NK-92 (cell line): ENCODE data around the gene TMPRSS6.

Experiments
- DNase-seq: peaks from one replicate; lab custom pipeline; 2025; ENCODE audit not compliant: unreplicated experiment; lab: John Stamatoyannopoulos, UW

The TMPRSS6 gene

DNA sequence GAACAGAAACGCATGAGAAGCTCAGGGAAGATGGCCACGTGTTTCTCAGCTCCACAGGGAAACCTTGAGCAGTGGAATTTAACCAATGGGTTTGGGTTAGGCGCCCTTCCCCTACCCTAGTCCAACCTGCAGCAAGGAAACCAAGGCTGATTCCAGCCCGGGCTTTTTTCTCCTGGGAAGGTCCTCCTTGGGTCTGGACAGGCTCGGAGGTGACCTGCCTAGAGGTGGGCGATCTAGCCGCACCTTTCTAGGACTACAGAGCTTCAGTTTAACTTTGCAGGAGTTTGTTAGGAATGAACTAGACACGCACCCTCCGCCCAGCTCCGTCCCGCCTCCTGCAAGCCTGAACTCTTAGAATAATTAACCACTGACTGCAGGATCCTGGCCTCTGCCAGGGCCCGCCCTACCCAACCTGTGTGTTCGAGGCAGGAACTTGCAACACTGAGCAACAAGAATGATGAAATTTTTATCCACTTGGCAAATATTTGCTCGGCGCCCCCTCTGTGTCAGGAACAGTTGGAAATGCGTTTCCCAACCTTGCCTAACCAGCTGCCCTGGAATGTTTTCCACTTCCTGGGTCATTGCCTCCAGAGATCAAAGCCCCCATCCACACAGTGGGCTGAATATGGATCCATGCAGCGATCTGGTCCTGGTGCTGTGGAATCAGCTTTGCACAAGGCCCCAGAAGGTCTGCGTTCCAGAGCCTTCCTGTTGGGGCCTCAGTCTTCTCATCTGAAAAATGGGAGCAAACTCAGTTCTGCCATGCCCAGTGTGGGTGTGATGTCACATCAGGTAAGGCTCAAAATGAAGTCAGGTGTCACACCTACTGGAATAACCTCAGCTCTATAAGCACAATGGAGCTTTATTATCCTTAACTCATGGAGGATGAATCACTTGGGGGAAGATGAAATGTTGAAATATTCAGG lies 76.7 kb downstream of the TMPRSS6 start:
- DNase-seq = no peak

DNA sequence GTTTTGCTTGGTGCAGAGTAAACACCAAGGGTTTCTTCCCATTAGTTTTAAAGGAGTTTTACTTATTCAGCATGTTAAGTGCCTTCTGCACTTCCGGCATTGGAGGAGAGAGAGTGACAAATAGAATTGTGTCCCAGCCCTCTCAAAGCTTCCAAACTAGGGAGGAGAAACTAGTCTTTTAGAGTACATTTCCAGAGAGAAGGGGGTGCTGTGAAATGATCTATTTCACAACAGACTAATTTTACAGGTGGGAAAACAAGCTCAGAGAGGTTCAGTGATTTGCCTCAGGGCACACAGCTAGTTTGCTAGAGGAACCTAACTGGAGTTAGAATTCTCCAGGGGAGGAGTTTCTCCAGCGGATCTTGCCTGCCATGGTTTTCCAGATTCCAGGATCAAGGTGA lies 77.4 kb downstream of the TMPRSS6 start:
- no peak for DNase-seq

DNA sequence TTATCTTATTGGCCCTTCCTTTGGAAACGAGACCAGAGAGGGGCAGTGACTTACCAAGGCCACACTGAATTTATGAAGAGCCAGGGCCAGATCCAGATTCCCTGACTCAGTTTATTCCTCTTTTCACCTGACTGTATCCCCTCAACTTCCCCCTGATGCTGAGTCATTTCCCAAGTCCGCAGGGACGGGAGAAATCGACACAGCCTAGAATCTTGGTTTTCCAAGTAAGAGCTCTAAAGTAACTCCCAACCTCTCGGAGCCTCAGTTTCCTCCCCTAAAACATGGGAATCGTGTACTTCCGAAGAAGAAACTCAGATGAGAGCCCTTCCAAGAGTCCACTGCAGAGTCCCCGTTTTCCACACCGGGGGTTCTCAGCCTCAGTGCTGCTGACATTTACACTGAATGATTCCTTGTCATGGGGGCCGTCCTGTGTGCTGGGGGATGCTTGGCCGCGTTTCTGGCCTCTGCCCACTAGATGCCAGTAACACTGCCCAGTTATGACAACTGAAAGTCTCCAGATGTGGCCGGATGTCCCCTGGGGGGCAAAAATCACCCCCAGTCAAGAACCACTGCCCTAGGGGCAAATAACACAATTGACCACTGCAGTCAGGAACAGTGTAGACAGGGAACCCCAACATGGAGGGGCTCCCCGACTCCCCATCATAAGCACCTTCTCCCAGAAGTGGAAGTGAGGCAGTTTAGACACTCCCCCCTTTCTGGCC lies 78.8 kb downstream of the TMPRSS6 start:
- DNase-seq = no peak

DNA sequence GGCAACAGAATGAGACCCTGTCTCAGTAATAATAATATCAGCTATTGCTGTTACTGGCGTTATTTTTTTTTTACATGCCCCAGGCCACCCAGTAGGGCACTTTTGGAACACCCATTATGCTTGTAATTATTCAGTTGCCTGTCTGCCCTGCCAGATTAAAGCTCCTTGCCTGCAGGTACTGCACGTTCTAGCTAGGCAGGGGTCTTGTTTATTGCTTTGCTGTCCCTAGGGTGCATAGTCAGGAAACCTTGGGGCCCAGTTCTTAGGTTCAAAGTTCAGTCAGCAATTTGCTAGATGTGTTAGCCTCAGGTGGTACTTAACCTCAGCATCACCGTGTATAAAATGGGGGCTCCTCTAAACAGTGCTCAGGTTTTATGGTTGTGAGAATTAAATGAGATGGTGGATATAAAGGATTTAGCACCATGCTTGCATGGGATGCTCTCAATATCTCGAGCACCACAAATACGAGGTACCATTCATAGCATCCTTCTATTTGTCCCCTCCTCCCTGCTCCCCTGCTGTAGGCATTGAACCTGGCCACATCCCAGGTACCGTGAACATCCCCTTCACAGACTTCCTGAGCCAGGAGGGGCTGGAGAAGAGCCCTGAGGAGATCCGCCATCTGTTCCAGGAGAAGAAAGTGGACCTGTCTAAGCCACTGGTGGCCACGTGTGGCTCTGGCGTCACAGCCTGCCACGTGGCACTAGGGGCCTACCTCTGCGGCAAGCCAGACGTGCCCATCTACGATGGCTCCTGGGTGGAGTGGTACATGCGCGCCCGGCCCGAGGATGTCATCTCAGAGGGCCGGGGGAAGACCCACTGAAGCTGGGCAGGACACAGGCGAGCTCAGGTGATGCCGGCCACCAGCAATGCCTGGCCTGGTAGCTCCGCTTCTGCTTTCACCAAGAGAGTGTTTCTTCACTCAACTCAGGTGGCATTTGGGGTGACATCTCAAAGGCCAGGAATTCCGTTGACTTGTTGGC lies 80.5 kb downstream of the TMPRSS6 start:
- no peak for DNase-seq

GRCh38 chr22:37027556-37027955 lies 82.0 kb downstream of the TMPRSS6 start:
- DNase-seq = no peak

GRCh38 chr22:37026325-37026724 lies 83.2 kb downstream of the TMPRSS6 start:
- DNase-seq = no peak

DNA sequence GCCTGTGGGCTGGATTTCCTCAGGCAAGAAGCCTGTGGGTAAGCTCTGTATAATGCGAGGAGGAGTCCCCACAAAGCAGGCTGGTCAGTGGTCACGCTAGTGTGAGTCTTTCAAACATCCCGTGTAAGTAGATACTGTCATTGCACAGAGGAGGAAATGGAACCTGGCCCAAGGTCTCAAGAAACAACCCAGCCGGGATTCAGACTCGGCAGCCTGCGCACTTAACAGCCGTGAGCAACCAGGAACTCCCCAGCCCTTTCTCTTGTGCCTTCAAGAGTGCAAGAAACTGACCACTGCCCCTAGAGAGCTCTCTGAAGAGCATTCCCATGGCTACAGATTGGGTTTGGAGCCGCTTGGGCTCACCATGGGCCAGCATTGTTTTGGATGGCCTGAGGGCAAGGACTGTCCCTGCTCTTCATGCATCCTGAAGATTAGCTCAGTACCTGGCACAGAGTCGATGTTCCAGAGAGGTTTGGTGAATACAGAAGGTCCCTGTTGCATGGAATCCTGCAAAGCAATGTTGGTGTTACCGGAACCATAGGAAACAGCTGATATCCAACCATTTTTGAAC lies 83.9 kb downstream of the TMPRSS6 start:
- DNase-seq = no peak

GRCh38 chr22:37024339-37025157 lies 85.0 kb downstream of the TMPRSS6 start:
- DNase-seq = no peak

DNA sequence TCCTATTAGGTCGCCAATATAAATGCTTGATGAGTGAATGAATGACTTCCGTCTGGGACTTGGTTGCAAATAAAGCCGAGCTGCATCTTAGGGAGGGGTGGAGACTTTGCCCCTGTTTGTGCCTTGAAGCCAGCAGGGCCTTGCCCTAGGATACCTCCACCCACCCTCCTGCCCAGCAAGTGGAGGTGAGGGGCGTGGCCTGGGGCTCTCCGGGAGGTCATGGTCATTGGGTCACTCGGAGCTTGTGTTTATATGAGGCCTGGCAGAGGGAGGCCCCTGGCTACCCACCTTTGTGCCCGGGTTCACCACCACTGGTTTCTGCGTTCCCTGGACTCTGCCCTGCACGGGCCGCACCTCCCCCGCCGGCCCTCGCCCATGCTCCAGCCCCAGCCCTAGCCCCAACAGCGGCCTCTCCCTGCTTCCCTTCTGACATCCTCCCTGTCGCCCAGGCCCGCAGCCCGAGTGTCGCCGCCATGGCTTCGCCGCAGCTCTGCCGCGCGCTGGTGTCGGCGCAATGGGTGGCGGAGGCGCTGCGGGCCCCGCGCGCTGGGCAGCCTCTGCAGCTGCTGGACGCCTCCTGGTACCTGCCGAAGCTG lies 85.7 kb downstream of the TMPRSS6 start:
- no peak for DNase-seq

- no peak for DNase-seq
These were observed 86.8 kb downstream of the TMPRSS6 start for GRCh38 chr22:37022483-37023337.

- no peak for DNase-seq
These were observed 87.6 kb downstream of the TMPRSS6 start for GRCh38 chr22:37021710-37022482.

GRCh38 chr22:37021041-37021440 lies 88.5 kb downstream of the TMPRSS6 start:
- no peak for DNase-seq

- no peak for DNase-seq
These were observed 89.4 kb downstream of the TMPRSS6 start for GRCh38 chr22:37020192-37020479.

DNA sequence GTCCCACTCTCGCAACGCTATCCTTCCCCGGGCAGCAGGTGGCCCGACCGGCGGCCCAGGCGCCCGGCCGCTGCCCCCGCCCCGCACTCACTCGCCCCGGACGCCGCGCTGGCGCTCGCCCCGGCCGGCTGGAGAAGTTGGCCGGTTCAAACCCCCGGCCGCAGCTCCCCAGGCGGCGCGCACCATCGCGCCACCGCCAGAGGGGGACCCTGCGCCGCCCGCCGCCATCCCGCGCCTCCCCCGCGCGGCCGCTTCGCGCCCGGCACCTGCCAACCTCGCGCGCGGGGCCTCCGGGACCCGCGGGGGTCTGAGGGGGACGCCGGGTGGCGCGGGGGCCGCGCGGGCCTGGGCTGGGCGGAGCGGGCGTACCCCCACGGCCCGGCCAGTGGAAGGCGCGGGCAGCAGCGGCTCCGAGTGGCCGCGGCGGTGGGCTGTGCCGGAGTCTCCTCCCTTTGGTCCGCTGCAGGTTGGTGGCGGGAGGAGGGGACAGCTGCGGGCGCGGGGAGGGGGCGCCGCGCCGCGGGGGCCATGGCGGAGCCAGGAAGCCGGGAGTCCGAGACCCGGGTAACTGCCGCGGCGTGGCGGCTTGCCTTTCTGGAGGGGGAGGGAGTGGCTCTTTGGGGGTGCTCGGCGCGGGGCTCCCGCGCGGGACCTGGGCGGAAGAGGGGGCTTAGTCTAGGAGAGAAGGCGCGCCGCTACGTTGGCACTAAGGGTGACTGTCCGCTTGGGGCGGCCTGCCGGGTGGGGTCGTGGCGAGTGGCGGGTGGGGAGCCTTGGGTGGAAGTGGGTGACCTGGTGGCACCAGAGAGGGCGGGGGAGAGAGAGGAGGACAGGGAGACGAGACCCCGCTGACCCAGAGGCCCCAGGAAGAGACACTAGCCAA lies 90.0 kb downstream of the TMPRSS6 start, which contains the start of the genes MPST and TST:
Gene MPST, plus strand, starts transcription at position 434 of the 883 bp plus-strand sequence. Its CDS starts 95 bp downstream, at position 529.
Gene TST, minus strand, starts transcription at position 139 of the 883 bp plus-strand sequence. CDS start 715 bp downstream, outside the sequence.
- no peak for DNase-seq

GRCh38 chr22:37018815-37019308 lies 90.7 kb downstream of the TMPRSS6 start:
- no peak for DNase-seq

DNA sequence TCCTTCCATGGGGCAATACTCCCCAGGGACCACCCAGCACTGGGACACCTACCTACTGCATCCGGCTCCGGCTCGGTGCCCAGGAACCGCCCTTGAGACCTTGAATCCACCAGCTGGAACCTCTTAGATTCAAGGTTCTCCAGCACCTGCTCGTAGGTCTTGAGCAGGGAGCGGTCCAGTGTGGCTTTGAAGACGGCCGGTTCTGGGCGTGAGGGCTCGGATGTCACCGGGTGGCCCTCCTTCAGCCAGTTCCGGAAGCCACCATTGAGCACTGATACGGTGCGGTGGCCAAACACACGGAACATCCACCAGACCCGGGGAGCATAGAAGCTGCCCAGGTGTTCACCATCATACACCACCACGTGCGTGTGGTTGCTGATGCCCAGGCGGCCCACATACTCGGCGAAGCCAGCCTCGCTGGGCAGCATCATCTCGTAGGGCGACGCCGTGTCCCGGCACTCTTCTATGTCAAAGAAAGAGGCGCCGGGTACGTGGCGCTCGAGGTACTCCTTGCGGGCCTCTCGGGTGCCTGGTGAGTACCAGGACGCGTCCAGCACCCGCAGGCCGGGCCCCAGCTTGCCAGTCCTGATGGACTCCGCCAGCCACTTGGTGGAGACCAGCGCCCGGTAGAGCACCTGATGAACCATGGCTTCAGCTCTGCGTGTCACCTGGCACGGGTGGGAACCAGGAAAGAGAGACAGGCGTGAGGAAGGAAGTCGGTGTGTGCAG lies 91.3 kb downstream of the TMPRSS6 start:
- DNase-seq = no peak
